DOHH2 (cell line): Measurements from ENCODE around the gene ARFGEF3.

ENCODE experiments used
- H3F3A ChIP-seq: fragments of 200-600 bp; sonication (generic), shearing (Covaris generic); 2 replicates; pipeline ENCODE4 v1.6.0; 2016; ENCODE audit warnings: antibody characterized with exemption, mild to moderate bottlenecking; ENCODE audit not compliant: control insufficient read depth, insufficient read depth
- H3K27ac ChIP-seq: fragments of 200-600 bp; sonication (generic); 2 replicates; pipeline ENCODE4 v1.5.1; 2014; ENCODE audit warnings: low read depth, mild to moderate bottlenecking, low read length, moderate library complexity
- H3K27me3 ChIP-seq: fragments of 200-600 bp; sonication (generic); 2 replicates; pipeline ENCODE4 v1.6.1; 2014; ENCODE audit warnings: mild to moderate bottlenecking, low read length, mixed read lengths; ENCODE audit not compliant: control insufficient read depth
- H3K36me3 ChIP-seq: fragments of 200-600 bp; sonication (generic); 2 replicates; pipeline ENCODE4 v1.6.1; 2014; ENCODE audit warnings: mild to moderate bottlenecking, low read length, moderate library complexity, mixed read lengths; ENCODE audit not compliant: control insufficient read depth
- H3K4me1 ChIP-seq: fragments of 200-600 bp; sonication (generic); 2 replicates; pipeline ENCODE4 v1.6.1; 2014; ENCODE audit warnings: mild to moderate bottlenecking, low read length, mixed read lengths; ENCODE audit not compliant: control insufficient read depth
- H3K4me2 ChIP-seq: fragments of 200-600 bp; sonication (generic); 2 replicates; pipeline ENCODE4 v1.6.0; 2014; ENCODE audit warnings: mild to moderate bottlenecking, low read length, moderate library complexity
- H3K4me3 ChIP-seq: fragments of 200-600 bp; sonication (generic); 2 replicates; pipeline ENCODE4 v1.5.1; 2014; ENCODE audit warnings: mild to moderate bottlenecking, low read length, mixed read lengths
- H3K79me2 ChIP-seq: fragments of 200-600 bp; sonication (generic); 2 replicates; pipeline ENCODE4 v1.6.1; 2014; ENCODE audit warnings: mild to moderate bottlenecking, low read length, mixed read lengths; ENCODE audit not compliant: control insufficient read depth
- H3K9me2 ChIP-seq: fragments of 200-600 bp; sonication (generic); replicated peaks from 2 replicates; pipeline ENCODE4 v1.6.1; 2014; ENCODE audit warnings: mild to moderate bottlenecking, low read length, mixed read lengths; ENCODE audit not compliant: control insufficient read depth
- H3K9me3 ChIP-seq: fragments of 200-600 bp; sonication (generic); 2 replicates; pipeline ENCODE4 v1.6.1; 2014; ENCODE audit warnings: antibody characterized with exemption, low read length, mixed read lengths; ENCODE audit not compliant: control insufficient read depth, insufficient read depth
- H4K20me1 ChIP-seq: fragments of 200-600 bp; sonication (generic); 2 replicates; pipeline ENCODE4 v1.6.0; 2014; ENCODE audit warnings: low read depth, mild to moderate bottlenecking, antibody characterized with exemption, low read length, moderate library complexity; ENCODE audit not compliant: control insufficient read depth, insufficient read depth
- CTCF ChIP-seq: fragments of 200-600 bp; sonication (generic); IDR thresholded peaks from one replicate; pipeline ENCODE4 v1.5.1; 2014; ENCODE audit warnings: antibody characterized with exemption, mild to moderate bottlenecking, low read depth, low read length; ENCODE audit not compliant: poor library complexity, severe bottlenecking
- EZH2phosphoT487 ChIP-seq: fragments of 200-600 bp; sonication (generic); IDR thresholded peaks from 2 replicates; pipeline ENCODE4 v1.6.1; 2017; ENCODE audit warnings: borderline replicate concordance, mild to moderate bottlenecking, antibody characterized with exemption, low read length, moderate library complexity, mixed read lengths

Gene ARFGEF3

GRCh38 chr6:138197570-138197969, 35.8 kb downstream of the ARFGEF3 start:
- Histone ChIP-seq H4K20me1 (no peaks in the 10 kb centered on the region), H3K36me3 (no peaks in the 10 kb centered on the region), H3K9me2 (no peaks in the 10 kb centered on the region), H3K79me2 (no peaks in the 10 kb centered on the region), H3K4me3 (no peak overlapping the region), H3K27ac (no peak overlapping the region), H3K4me1 (no peaks in the 10 kb centered on the region), H3K4me2 (no peak overlapping the region), H3F3A (no peaks in the 10 kb centered on the region), H3K27me3 (no peaks in the 10 kb centered on the region), H3K9me3 (no peaks in the 10 kb centered on the region)
- TF ChIP-seq EZH2phosphoT487 (no peak), CTCF (no peak)

- H4K20me1 ChIP-seq: no peaks in the 10 kb centered on the region
- TF ChIP-seq EZH2phosphoT487 (no peak), CTCF (no peak)
- no peaks in the 10 kb centered on the region for H3K36me3 ChIP-seq
- H3K4me3 ChIP-seq: no peak overlapping the region
- no peaks in the 10 kb centered on the region for H3F3A ChIP-seq
- no peak overlapping the region for H3K4me2 ChIP-seq
- no peaks in the 10 kb centered on the region for H3K4me1 ChIP-seq
- H3K27ac ChIP-seq: no peak overlapping the region
- H3K9me3 ChIP-seq: no peaks in the 10 kb centered on the region
- no peaks in the 10 kb centered on the region for H3K79me2 ChIP-seq
- H3K27me3 ChIP-seq: no peaks in the 10 kb centered on the region
- H3K9me2 ChIP-seq: no peaks in the 10 kb centered on the region
Measured at GRCh38 chr6:138198430-138199091, 36.8 kb downstream of the ARFGEF3 start.

GRCh38 chr6:138201836-138202235, 40.1 kb downstream of the ARFGEF3 start:
- H3K79me2 ChIP-seq: no peaks in the 10 kb centered on the region
- no peaks in the 10 kb centered on the region for H3F3A ChIP-seq
- H3K4me1 ChIP-seq: no peaks in the 10 kb centered on the region
- H4K20me1 ChIP-seq: no peaks in the 10 kb centered on the region
- H3K9me3 ChIP-seq: no peaks in the 10 kb centered on the region
- H3K27me3 ChIP-seq: no peaks in the 10 kb centered on the region
- H3K4me2 ChIP-seq: no peak overlapping the region
- H3K36me3 ChIP-seq: no peaks in the 10 kb centered on the region
- H3K4me3 ChIP-seq: no peak overlapping the region
- no peak overlapping the region for H3K27ac ChIP-seq
- TF ChIP-seq CTCF (no peak), EZH2phosphoT487 (no peak)
- H3K9me2 ChIP-seq: no peaks in the 10 kb centered on the region
